KOPT-K1 (cell line): ENCODE measurements around the gene ADAMTSL2.

Source experiments
- H3K27ac ChIP-seq: fragments of 200-600 bp; sonication (generic); 2 replicates; pipeline ENCODE4 v1.5.1; 2016; ENCODE audit warnings: antibody characterized with exemption, mild to moderate bottlenecking, low read depth, low read length; ENCODE audit not compliant: poor library complexity, severe bottlenecking
- H3K36me3 ChIP-seq: fragments of 200-600 bp; sonication (generic); 2 replicates; pipeline ENCODE4 v1.5.1; 2017; ENCODE audit warnings: antibody characterized with exemption, mild to moderate bottlenecking, low read length, moderate library complexity; ENCODE audit not compliant: insufficient read depth
- H3K9me3 ChIP-seq: fragments of 200-600 bp; sonication (generic); 2 replicates; pipeline ENCODE4 v1.5.1; 2017; ENCODE audit warnings: antibody characterized with exemption, low read length, mild to moderate bottlenecking; ENCODE audit not compliant: insufficient read depth, poor library complexity, severe bottlenecking

Gene ADAMTSL2

DNA sequence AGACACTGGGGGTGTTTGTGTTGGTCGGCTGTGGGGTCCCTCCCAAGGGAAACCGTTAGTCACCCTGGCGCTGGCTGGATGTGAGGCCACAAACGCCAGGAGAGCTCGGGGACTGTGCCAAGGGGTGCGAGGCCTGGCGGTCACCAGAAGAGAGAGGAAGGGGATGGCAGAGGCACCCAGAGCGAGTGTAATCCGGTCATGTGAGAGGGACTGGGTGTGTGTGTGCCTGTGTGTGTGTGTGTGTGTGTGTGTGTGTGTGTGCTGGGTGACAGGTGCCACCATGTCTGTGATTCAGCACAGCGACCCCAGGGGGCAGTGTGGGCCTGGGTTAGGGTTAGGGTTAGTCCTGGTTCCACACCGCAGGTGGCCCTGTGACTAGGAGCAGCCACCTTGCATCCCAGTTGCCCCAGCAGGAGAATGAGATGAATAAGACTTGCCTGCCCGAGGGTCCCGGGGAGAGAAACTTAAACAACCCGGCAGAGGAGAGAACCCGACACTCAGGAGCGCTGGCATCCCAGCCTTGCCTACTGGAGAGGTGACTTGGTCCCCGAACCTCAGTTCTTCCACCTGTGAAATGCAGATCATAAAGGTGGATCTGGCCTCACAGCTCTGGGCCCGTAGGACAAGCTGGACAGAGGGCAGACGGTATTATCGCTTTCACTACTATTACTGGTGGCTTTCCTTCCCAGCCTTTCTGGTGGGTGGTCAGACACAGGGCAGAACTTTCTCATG is 1.4 kb upstream of the ADAMTSL2 start:
- H3K9me3 ChIP-seq: no peaks in the 10 kb centered on the region
- no peak overlapping the region for H3K27ac ChIP-seq
- H3K36me3 ChIP-seq: no peaks in the 10 kb centered on the region

DNA sequence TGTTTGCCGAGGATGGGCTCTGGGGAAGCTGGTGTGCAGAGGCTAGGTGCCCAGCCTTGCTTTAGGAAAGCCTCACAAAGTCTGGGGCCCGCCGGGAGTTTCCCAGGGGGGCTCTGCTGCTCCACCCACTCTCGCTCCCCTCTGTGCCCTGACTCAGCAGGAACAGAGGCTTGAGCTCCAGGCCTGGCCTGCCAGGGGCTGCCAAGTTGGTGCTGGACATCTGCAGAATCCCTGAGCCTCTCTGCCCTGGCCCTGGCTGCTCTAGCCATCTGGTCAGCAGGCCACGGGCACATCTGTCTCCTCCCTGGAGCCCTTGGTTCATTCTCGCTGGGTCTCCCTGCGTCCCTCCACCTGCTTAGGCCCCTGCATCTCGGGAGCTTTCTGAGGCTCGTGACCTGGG is 647 bp upstream of the ADAMTSL2 start:
- Histone ChIP-seq H3K9me3 (no peaks in the 10 kb centered on the region), H3K36me3 (no peaks in the 10 kb centered on the region), H3K27ac (no peak overlapping the region)

DNA sequence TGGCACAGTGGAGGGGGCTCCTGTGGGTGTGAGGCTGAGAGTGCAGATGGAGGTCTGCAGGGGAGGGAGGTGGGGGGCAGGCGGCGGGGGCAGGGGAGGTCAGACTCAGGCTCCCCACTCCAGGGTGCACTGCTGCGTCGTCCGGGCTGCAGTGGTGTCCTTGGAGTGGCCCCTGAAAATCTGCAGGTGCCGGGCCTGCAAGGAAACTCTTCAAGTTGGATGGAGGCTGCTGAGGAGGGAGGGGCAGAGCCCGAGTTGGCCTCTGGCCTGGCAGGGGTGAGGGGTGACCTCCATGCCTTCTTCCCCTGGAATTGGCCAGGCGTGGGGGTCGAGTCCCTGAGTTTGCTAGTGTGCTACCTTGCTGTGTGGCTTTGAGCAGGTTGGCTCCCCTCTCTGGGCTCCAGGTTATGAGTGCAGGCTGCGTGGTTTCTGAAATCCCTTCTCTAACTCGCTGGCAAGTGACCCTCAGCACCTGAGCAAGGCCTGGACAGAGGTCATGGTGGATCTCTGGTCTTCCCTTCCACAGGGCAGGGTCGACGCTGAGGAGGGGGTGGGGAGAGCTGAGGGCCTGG is 888 bp downstream of the ADAMTSL2 start:
- H3K9me3 ChIP-seq: no peaks in the 10 kb centered on the region
- no peaks in the 10 kb centered on the region for H3K36me3 ChIP-seq
- no peak overlapping the region for H3K27ac ChIP-seq

DNA sequence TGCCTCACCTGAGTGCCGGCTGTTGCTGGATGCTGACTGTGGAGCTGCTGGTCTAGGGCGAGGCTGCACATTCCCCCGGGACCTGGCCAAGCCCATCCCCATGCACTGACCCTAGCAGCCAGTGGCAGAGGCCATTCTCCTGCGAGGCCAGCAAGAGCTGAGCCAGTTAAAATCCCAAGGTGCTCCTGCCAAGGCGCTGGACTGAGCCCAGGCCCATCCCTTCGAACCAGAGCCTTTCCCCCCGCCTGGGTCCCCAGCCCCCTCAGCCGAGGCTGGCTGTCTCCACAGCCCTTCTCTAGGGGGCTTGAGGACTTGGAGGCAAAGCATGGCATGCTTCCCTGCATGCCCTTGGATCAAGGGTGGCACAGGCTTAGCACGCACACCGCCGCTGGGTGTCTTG is 1.6 kb downstream of the ADAMTSL2 start:
- Histone ChIP-seq H3K9me3 (no peaks in the 10 kb centered on the region), H3K27ac (no peak overlapping the region), H3K36me3 (no peaks in the 10 kb centered on the region)

DNA sequence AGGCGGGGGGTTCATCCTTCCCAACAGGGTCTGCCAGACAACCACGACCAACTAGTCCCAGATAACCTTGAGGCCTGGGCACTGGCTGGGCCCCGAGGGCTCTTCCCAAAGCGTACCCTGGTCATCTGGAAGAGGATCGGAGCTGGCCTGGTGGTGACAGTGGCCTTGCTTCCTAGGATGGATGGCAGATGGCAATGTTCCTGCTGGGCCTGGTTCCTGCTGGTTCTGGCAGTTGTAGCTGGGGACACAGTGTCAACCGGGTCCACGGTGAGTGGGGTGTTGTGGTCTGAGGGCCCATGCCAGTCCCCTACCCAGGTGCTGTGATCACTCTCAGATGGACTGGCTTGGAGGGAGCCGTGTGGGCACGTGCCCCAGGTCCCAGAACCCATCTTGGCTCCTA is 2.0 kb downstream of the ADAMTSL2 start:
- no peak overlapping the region for H3K27ac ChIP-seq
- no peaks in the 10 kb centered on the region for H3K36me3 ChIP-seq
- no peaks in the 10 kb centered on the region for H3K9me3 ChIP-seq

DNA sequence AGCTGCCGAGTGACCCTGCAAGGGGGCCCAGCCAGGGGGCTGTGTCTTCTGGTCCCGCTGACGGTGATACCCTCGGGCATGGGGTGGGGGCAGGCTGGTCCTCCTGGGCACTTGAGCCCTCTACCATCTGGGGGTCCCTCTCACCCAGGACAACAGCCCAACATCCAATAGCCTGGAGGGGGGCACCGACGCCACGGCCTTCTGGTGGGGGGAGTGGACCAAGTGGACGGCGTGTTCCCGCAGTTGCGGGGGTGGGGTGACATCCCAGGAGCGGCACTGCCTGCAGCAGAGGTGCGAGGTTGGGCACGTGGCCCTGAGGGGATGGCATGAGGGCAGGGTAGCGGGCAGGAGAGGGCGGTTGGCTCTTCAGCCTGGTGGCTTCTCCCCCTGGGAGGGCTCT is 2.8 kb downstream of the ADAMTSL2 start:
- no peaks in the 10 kb centered on the region for H3K9me3 ChIP-seq
- no peak overlapping the region for H3K27ac ChIP-seq
- no peaks in the 10 kb centered on the region for H3K36me3 ChIP-seq

DNA sequence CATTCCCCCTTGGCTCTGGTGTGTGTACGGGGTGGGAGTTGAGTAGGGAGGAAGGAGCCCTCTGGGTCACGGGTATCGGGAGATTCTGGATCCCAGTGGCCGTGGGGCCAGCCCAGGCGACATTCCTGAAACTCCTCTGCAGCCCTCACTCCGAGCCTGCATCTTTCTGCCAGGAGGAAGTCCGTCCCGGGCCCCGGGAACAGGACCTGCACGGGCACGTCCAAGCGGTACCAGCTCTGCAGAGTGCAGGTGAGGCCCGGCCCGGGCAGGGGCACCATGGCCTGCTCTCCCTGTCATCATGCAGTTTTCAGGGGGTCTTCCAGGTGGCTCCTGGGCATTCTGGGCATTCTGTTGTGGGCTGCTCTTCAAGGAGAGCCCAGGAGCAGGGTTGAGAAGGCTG is 3.7 kb downstream of the ADAMTSL2 start:
- Histone ChIP-seq H3K9me3 (no peaks in the 10 kb centered on the region), H3K36me3 (no peaks in the 10 kb centered on the region), H3K27ac (no peak overlapping the region)

DNA sequence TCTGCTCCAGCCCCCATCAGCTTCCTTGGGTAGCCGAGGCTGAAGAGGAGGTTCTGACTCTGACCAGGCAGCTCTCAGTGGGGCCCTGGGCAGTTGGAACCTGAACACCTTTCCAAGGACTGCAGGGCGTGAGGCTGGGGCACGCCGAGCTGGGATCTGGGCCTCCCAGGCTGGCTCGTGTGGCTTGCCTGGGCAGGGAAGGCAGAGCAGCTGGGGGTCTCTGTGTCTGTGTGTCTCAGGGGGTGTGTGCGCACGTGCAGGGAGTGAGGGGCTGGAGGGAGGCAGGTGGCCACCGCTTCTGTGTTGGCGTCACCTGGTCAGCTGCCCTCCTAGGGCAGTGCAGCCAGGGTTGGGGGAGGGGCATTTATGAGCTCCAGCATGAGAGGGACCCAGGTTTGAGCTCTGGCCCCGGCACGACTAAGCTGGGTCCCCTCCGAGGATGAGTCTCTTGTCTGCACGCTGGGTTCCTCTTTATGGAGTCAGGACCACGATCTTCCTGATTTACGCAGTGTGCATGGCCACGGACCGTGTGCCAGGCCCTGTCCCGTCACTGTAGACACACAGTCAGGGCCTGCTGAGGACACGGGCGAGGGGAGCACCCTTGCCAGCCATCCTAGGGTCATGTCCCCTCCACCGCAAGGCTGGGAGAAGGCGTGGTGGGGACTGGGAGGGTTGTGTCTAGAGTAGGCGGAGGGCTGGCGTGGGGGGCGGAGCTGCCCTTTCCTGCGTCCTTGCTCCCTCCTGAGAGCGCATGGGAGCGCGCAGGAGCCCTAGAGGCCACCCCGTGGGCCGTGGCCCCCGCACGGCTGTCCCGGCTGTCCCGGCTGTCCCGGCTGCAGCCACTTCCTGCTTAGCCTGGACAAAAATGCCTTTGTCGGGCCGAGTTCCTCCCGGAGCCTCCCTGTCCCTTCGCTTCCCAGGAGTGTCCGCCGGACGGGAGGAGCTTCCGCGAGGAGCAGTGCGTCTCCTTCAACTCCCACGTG is 4.6 kb downstream of the ADAMTSL2 start:
- H3K36me3 ChIP-seq: no peaks in the 10 kb centered on the region
- H3K27ac ChIP-seq: no peak overlapping the region
- no peaks in the 10 kb centered on the region for H3K9me3 ChIP-seq

DNA sequence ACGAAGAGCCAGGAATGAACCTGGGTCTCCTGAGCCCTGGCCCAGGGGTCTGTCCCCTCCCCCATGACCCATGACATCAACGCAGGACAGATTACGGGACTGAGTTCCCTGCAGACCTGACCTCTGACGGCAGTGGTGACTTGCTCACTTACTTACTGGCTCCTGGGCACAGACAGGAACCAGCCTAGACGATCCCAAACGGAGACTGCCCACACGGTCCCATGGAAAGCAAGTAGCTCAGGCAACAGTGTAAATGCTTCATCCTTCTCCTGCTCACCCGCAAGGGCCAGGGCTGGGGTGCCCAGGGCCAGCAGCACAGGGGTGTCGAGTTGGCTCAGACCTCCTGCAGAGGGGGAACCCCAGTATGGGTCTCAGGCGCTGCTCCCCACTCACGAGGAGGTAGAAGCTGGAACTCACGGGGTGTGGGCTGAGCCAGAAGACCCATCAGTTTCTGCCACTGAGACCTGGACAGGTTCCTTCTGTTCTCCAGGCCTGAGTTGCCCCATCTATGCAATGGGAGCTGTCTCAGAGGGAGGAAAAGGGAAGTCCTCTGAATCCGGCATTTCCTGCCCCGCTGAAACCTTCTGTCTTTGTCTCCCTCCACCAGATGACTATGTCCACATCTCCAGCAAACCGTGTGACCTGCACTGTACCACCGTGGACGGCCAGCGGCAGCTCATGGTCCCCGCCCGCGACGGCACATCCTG is 5.6 kb downstream of the ADAMTSL2 start:
- H3K36me3 ChIP-seq: no peaks in the 10 kb centered on the region
- H3K27ac ChIP-seq: no peak overlapping the region
- H3K9me3 ChIP-seq: no peaks in the 10 kb centered on the region

DNA sequence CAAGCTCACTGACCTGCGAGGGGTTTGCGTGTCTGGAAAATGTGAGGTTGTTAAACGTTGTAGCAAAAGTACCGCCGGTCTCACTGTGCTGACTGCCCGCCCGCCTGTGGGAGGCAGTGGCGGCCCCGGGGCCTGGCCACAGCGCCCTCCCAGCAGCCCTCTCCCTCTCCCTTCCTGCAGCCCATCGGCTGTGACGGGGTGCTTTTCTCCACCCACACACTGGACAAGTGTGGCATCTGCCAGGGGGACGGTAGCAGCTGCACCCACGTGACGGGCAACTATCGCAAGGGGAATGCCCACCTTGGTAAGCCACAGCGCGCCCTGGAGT is 6.2 kb downstream of the ADAMTSL2 start:
- H3K9me3 ChIP-seq: no peaks in the 10 kb centered on the region
- no peaks in the 10 kb centered on the region for H3K36me3 ChIP-seq

DNA sequence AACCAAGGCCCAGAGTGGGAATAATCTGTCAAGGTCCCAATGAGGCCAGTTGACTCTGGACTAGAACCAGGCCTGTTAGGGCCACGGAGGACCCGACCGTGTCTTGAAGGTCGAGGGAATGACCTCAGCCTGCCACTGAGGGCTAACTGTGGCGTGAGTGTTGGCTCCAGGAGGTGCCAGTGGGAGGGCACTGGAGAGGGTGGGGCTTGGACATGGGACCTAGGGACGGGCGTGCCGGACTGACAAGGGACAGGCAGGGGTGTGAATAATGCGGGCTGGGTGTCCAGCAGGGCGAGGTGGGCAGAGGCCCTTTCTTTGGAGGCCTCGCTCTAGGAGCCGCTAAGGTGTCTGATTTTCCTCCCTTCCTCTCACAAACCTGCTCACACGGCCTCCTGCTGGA is 7.5 kb downstream of the ADAMTSL2 start:
- no peaks in the 10 kb centered on the region for H3K9me3 ChIP-seq
- H3K27ac ChIP-seq: no peak overlapping the region
- no peaks in the 10 kb centered on the region for H3K36me3 ChIP-seq

More for the DNA sequence above, 6.2 kb downstream of the ADAMTSL2 start:
- H3K27ac ChIP-seq: no peak overlapping the region

DNA sequence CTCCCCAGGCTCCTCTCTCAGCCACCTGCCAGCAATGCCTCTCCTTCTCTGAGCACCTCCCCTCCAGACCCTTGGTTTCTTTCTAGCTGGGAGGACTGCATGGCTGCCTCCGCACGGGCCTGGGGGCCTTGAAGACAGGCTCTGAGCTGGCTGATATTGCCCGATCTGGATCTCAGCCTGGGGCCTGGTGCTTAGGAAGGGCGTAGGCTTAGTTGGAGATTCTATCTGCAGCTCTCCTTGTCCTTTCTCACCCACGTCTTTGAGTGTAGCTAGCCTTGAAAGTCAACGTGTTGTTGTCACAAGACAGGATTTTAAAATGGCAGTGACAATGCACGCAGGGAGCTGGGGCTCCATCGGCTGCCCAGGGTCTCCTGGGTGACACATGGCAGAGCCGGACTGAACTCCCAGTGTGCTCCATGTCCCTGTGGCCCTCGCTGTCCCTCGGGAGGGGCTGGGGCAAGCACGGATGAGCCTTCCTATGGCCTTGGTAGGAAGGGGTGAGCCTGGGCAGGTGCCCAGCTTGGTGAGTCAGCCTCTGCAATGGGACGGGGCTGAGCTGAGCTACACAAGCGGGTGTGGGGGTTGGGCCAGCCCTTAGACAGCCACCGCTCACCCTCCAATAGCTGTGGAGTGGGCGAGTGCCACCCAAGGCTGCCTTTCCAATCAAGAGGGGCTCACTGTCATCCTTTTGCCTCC is 9.4 kb downstream of the ADAMTSL2 start:
- H3K27ac ChIP-seq: no peak overlapping the region
- H3K36me3 ChIP-seq: no peaks in the 10 kb centered on the region
- no peaks in the 10 kb centered on the region for H3K9me3 ChIP-seq

DNA sequence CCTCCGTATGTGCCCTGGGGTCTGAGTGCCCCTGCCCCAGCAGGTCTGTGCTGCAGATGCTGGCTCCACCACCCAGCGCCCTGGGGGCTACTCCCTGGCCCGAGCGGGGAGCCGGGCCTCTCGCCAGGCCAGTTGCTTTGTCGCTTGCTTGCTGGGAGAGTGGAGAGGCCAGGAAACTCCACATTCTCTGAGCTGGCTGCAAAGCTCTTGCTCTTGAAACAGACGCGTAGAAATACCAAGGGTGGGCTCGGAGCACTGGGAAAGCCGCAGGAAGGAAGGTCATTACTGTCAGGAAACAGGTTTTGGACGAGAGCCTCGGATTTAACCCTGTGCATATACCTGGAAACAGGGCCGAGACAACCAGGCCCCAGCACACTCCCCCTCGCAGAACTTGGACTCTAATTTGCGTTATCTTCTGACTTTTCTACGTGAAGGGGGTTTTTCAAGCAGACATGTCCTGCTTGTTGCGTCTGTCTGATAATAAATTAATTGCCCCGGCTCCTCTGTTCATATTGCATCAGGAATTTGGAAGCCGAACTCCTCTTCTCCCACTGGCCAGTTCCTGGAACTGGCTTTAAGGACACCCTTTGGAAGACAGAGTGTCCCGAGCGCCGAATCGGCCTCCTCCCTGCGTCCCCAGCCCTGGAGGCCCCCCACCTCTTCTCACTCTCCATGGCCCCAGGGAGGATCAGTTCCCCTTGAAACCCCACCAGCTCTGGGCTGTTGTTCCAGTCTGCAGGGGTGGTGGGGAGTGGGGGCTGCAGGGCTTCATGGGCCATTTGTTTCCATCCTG is 11.2 kb downstream of the ADAMTSL2 start:
- Histone ChIP-seq H3K9me3 (no peaks in the 10 kb centered on the region), H3K27ac (no peak overlapping the region), H3K36me3 (no peaks in the 10 kb centered on the region)

DNA sequence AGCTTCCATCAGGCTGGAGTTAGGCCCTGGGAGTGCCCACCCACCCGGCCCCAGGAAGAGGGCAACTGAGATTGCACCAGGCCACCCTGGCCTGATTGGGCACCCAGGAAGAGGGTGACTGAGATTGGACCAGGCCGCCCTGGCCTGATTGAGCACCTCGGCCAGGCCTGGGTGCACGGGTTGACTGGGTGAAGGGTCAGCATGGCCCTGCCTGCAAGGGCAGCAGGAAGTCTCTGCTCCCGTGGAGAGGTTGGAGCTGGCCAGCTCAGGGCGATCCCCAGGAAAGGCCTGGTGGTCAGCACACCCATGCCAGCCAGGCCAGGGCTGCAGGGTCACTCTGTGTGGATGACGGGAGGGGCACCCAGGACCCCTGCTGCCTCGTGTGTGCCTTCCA is 11.8 kb downstream of the ADAMTSL2 start:
- H3K27ac ChIP-seq: no peak overlapping the region
- no peaks in the 10 kb centered on the region for H3K36me3 ChIP-seq

More for the DNA sequence above, 11.8 kb downstream of the ADAMTSL2 start:
- H3K9me3 ChIP-seq: no peaks in the 10 kb centered on the region
